ENCODE results near the gene SLC6A18. TPM values are rescaled to one million over a fixed set of nuclear protein-coding genes. Genes with fewer than 3 reads are reported as not detected.

Gene SLC6A18
- total RNA-seq, 4 donors from 2014 or later = not detected

DNA sequence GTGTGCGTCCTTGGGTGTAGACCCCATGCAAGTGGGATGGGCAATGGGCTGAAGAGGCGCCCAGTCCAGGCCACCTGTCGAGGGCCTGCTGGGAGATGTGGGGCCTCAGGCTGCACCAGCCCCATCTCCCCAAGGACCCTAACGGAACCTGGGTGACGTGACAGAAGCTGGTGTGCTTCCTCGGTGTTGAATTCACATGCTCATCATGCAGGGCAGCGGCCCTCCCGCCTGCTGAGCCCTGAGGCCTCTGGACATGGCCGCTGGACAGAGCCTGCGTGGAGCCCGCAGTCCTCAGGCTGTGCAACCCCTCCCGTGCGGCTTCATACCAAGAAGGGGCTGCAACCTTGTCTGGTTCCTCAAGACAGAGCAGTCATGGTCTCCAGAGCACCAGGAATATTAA, 42.9 kb downstream of the SLC6A18 start:
- WGBS, 2 donors = 94 to 96% methylated on average over 3 to 4 of the region's 13 CpGs
- Histone ChIP-seq H3K9me3 (peaks cover 0 to 2% (median under 1%) of the 10 kb centered on the region in 3 donors), H3K4me1 (no peaks in the 10 kb centered on the region), H3K36me3 (no peaks in the 10 kb centered on the region), H3K27ac (no peak overlapping the region), H3K27me3 (peaks cover 0 to 5% (median 0%) of the 10 kb centered on the region in 4 donors), H3K4me3 (no peak overlapping the region)
- TF ChIP-seq, protein P1, sequence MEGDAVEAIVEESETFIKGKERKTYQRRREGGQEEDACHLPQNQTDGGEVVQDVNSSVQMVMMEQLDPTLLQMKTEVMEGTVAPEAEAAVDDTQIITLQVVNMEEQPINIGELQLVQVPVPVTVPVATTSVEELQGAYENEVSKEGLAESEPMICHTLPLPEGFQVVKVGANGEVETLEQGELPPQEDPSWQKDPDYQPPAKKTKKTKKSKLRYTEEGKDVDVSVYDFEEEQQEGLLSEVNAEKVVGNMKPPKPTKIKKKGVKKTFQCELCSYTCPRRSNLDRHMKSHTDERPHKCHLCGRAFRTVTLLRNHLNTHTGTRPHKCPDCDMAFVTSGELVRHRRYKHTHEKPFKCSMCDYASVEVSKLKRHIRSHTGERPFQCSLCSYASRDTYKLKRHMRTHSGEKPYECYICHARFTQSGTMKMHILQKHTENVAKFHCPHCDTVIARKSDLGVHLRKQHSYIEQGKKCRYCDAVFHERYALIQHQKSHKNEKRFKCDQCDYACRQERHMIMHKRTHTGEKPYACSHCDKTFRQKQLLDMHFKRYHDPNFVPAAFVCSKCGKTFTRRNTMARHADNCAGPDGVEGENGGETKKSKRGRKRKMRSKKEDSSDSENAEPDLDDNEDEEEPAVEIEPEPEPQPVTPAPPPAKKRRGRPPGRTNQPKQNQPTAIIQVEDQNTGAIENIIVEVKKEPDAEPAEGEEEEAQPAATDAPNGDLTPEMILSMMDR (IDR thresholded peaks at IDR 0.05) = no peak
- no peak for TF ChIP-seq POLR2A (IDR thresholded peaks at IDR 0.05)
- DNase-seq = no peak
- intact Hi-C loops (cut with DNase I) = no loop called here

DNA sequence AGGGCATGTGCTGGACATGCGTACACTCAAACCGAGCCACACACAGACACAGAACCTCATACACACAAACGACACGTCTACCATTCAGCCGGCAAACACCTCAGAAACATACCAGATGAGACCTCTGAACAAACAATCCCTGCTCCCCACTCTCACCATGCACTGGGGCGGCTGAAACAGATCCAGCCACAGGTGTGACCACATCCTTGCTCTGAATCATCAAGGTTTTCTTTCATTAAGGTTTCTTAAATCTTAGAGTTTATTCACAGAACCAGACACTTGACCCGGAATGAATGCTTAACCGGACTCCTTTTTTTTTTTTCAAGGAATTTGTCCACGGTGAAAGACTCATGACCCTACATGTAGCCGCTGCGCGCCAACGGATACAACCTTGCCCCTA, 43.5 kb downstream of the SLC6A18 start:
- Histone ChIP-seq H3K4me3 (no peak overlapping the region), H3K27me3 (peaks cover 0 to 5% (median 0%) of the 10 kb centered on the region in 4 donors), H3K36me3 (no peaks in the 10 kb centered on the region), H3K9me3 (no peaks in the 10 kb centered on the region), H3K4me1 (no peaks in the 10 kb centered on the region), H3K27ac (no peak overlapping the region)
- TF ChIP-seq, protein P1 (IDR thresholded peaks at IDR 0.05) = no peak
- TF ChIP-seq POLR2A (IDR thresholded peaks at IDR 0.05) = no peak
- intact Hi-C loops (cut with DNase I) = no loop called here
- no peak for DNase-seq
- WGBS, 2 donors = 73% methylated on average over 11 to 12 of the region's 13 CpGs

DNA sequence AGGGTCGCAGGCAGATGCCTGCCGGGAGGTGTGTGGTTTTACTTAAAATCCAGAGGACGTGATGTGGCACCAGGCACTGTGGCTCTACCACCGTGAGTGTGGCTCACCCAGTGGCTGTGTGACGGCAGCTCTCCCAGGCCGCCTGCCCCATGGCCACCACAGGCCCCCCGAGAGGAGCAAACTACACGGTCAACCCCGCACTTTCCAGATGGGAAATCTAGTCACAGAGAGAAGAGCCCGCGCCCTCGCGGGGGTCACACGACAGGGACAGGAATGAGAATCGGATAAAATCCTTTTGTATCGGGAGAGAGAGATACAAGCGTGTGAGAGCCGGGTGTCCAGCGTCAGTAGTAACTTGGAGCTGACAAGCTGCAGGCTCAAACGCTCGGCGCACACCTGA, 45.2 kb downstream of the SLC6A18 start:
- no peak for DNase-seq
- H3K4me3 ChIP-seq = no peak overlapping the region
- no peaks in the 10 kb centered on the region for H3K4me1 ChIP-seq
- H3K27ac ChIP-seq = no peak overlapping the region
- TF ChIP-seq, protein P1 (IDR thresholded peaks at IDR 0.05) = no peak
- TF ChIP-seq POLR2A (IDR thresholded peaks at IDR 0.05) = no peak
- 93 to 94% methylated on average over 18 to 20 of the region's 22 CpGs for WGBS, 2 donors
- H3K9me3 ChIP-seq = no peaks in the 10 kb centered on the region
- intact Hi-C loops (cut with DNase I) = no loop called here
- no peaks in the 10 kb centered on the region for H3K36me3 ChIP-seq
- H3K27me3 ChIP-seq = peaks cover 0 to under 1% (median 0%) of the 10 kb centered on the region in 4 donors

DNA sequence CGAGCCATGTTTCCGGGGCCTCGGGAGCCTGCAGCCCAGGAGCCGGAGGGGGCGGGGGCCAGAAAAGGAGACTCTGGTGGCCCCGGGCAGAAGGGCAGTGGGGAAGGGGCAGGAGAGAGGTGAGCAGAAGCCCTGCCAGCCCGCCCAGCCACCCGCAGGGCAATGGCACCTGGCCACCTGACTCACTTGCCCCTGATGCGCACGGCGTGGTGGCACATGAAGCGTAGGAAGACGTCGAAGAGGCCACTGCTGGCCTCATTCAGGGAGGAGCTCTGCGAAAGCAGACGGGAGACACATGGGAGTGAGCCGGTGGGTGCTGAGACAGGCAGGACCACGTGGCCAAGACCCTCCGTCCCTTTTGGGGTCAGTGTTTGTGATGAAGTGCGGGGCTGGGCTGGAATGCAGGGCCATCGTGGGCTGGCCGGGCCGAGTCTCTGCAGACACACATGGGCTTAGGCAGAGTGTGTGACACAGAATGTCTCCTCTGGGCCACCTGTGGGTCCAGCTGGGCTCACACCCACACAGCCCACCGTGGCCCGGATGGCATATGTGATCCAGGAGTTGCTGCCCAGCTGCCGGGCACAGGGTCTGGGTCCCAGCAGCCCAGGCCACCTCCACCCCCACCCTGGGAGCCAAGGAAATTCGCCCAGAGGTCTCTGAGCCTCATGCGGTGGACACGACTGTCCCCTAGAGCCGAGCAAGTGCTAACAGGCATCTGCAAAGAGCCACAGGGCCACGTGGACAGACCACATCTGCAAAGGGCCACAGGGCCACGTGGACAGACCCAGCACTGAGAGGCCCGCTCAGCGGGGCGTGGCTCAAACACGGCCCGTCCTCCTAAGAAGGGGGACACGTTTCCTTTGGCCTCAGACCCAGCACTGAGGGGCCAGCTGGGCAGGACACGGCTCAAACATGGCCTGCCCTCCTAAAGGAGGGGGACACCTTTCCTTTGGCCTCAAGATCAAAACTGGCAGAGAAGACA, 46.0 kb downstream of the SLC6A18 start:
- DNase-seq = no peak
- H3K9me3 ChIP-seq = no peaks in the 10 kb centered on the region
- H3K4me1 ChIP-seq = no peaks in the 10 kb centered on the region
- H3K36me3 ChIP-seq = no peaks in the 10 kb centered on the region
- 91 to 100% methylated on average over 1 to 19 of the region's 39 CpGs for WGBS, 2 donors
- H3K27me3 ChIP-seq = no peaks in the 10 kb centered on the region
- intact Hi-C loops (cut with DNase I) = no loop called here
- H3K27ac ChIP-seq = no peak overlapping the region
- no peak overlapping the region for H3K4me3 ChIP-seq
- no peak for TF ChIP-seq POLR2A (IDR thresholded peaks at IDR 0.05)
- TF ChIP-seq, protein P1 (IDR thresholded peaks at IDR 0.05) = no peak

DNA sequence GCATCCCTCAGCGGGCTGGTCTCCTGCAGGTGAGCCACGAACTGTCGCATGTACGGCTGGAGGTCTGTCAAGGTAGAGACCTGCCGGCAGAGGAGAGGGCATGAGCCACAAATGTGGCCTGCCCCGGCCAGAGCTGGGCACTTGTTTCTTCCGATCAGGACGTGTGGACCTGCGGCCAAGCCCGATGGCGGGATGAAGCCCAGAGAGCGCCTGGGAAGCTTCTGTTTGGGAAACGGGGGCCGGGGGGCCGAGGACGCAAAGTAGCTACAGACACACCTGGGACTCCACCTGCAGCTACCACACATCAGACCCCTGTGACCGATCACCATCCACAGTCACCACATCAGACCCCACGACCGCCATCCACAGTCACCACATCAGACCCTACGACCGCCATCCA, 47.0 kb downstream of the SLC6A18 start:
- H3K27me3 ChIP-seq = no peaks in the 10 kb centered on the region
- DNase-seq = no peak
- H3K36me3 ChIP-seq = no peaks in the 10 kb centered on the region
- H3K9me3 ChIP-seq = no peaks in the 10 kb centered on the region
- no peak overlapping the region for H3K27ac ChIP-seq
- H3K4me1 ChIP-seq = no peaks in the 10 kb centered on the region
- intact Hi-C loops (cut with DNase I) = no loop called here
- TF ChIP-seq, protein P1 (IDR thresholded peaks at IDR 0.05) = no peak
- no peak for TF ChIP-seq POLR2A (IDR thresholded peaks at IDR 0.05)
- H3K4me3 ChIP-seq = no peak overlapping the region
- WGBS, 2 donors = 95 to 96% methylated on average over 5 to 17 of the region's 21 CpGs

Measured in esophagus squamous epithelium (tissue), 5 donors.